ENCODE data around the gene FNBP1.
"Not testable (repeated sequence)": the region's sequence is repeated elsewhere in the genome, so short reads cannot be mapped to it uniquely, and the experiment has no call there.

- TF ChIP-seq POLR2AphosphoS5 (IDR thresholded peaks at IDR 0.05; ENCODE audit: borderline replicate concordance, low read depth, low read length); EZH2 (IDR thresholded peaks at IDR 0.05); FOXP2 (optimal IDR thresholded peaks at IDR 0.05; ENCODE audit: control extremely low read depth, extremely low read length, insufficient read depth): not testable (repeated sequence)
Measured at GRCh38 chr9:130021842-130022241, 21.1 kb downstream of the FNBP1 start.

Data from SK-N-MC (cell line).